ENCODE measurements around the gene ILKAP.

The ILKAP gene

DNA sequence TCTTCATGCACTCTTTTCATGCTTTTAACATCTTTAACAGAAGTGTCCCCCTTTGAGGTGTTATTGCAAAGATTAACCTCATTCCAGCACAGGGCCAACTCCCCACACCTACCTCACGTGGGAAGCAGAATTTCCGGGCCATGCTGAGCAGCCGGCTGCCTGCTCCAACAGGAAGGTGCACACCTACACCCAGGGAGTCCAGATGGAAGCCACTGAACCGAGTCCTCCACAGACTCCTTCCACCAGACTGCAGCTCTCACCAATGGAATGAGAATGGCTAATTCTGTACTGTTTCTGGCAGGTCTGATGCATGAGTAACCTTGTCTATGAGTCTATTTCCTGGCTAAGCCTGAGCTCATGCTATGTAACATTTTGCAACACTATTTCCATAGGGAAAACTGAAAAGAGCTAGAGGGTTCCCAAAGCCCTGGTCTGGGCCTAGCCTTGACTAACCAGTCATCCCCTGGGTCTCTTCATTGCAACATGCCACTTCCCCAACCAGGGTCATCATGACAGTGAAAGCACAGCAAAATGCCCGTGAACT lies 33.7 kb downstream of the ILKAP start:
- no peaks in the 10 kb centered on the region for H3K4me1 ChIP-seq (ENCODE audit: insufficient read depth, low read length)
- no peak overlapping the region for H3K4me3 ChIP-seq (ENCODE audit: low read depth in 1 of 2, low read length in 2 of 2)
- peaks cover 66% of the 10 kb centered on the region for H3K36me3 ChIP-seq (ENCODE audit: insufficient read depth, low read length)
- H3K9ac ChIP-seq (ENCODE audit: low read depth, low read length), result no peak overlapping the region
- no peak overlapping the region for H3K27ac ChIP-seq (ENCODE audit: low read length)
- no peaks in the 10 kb centered on the region for H3K27me3 ChIP-seq (ENCODE audit: insufficient read depth, low read length, poor library complexity)
- no peak overlapping the region for H3K4me2 ChIP-seq (ENCODE audit: insufficient read depth, low read length)
- DNase-seq, result no peak
- H2AFZ ChIP-seq (ENCODE audit: low read depth, low read length), result no peak overlapping the region
- no peak for ATAC-seq (ENCODE audit: insufficient read depth, low read depth)
- TF ChIP-seq EZH2 (IDR thresholded peaks at IDR 0.05; ENCODE audit: borderline replicate concordance, low read depth, low read length, severe bottlenecking), result no peak
- TF ChIP-seq, protein P1, sequence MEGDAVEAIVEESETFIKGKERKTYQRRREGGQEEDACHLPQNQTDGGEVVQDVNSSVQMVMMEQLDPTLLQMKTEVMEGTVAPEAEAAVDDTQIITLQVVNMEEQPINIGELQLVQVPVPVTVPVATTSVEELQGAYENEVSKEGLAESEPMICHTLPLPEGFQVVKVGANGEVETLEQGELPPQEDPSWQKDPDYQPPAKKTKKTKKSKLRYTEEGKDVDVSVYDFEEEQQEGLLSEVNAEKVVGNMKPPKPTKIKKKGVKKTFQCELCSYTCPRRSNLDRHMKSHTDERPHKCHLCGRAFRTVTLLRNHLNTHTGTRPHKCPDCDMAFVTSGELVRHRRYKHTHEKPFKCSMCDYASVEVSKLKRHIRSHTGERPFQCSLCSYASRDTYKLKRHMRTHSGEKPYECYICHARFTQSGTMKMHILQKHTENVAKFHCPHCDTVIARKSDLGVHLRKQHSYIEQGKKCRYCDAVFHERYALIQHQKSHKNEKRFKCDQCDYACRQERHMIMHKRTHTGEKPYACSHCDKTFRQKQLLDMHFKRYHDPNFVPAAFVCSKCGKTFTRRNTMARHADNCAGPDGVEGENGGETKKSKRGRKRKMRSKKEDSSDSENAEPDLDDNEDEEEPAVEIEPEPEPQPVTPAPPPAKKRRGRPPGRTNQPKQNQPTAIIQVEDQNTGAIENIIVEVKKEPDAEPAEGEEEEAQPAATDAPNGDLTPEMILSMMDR (IDR thresholded peaks at IDR 0.05; ENCODE audit: borderline replicate concordance, extremely low read depth, low read length, poor library complexity, severe bottlenecking), result no peak
- no peaks in the 10 kb centered on the region for H3K79me2 ChIP-seq (ENCODE audit: insufficient read depth, low read length)
- no peaks in the 10 kb centered on the region for H3K9me3 ChIP-seq (ENCODE audit: insufficient read depth, low read length, severe bottlenecking)
- H4K20me1 ChIP-seq (ENCODE audit: insufficient read depth, low read length), result peaks cover 28% of the 10 kb centered on the region

DNA sequence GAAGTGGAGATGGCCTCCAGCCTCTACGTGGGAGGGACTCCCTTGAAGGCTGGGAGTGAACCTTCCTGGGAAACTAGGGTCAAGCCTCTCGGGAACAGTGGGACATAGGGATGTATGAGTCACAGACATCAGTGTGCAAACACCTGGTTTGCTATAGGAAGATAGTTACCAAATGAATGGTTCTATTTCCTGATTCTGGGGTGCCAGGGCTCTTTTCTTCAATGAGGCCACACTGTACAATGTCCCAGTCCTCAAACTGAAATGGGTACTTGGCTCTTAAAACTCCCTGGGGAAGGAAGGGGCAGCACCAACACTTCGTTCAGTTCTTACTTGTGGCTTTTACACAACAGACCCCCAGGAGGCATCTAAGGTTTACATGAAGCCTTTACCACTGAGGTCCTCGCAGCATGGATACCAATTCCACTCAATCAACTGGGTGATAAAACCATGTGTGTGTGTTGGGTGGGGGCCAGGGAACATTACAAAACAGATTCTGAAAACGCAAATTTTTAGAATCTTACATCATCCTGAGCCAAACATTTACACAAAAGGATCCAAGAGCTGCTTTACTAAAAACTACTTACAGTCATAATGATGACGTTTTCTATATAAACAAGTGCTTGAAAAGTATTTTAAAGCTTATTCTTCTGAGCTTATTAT lies 34.3 kb downstream of the ILKAP start:
- Histone ChIP-seq H3K4me1 (ENCODE audit: insufficient read depth, low read length) (no peaks in the 10 kb centered on the region), H3K4me2 (ENCODE audit: insufficient read depth, low read length) (no peak overlapping the region), H3K9me3 (ENCODE audit: insufficient read depth, low read length, severe bottlenecking) (no peaks in the 10 kb centered on the region), H3K79me2 (ENCODE audit: insufficient read depth, low read length) (no peaks in the 10 kb centered on the region), H4K20me1 (ENCODE audit: insufficient read depth, low read length) (peaks cover 22% of the 10 kb centered on the region), H3K9ac (ENCODE audit: low read depth, low read length) (no peak overlapping the region), H3K27ac (ENCODE audit: low read length) (no peak overlapping the region), H3K4me3 (ENCODE audit: low read depth in 1 of 2, low read length in 2 of 2) (no peak overlapping the region), H2AFZ (ENCODE audit: low read depth, low read length) (no peak overlapping the region), H3K27me3 (ENCODE audit: insufficient read depth, low read length, poor library complexity) (no peaks in the 10 kb centered on the region), H3K36me3 (ENCODE audit: insufficient read depth, low read length) (peaks cover 60% of the 10 kb centered on the region)
- TF ChIP-seq, protein P1 (IDR thresholded peaks at IDR 0.05; ENCODE audit: borderline replicate concordance, extremely low read depth, low read length, poor library complexity, severe bottlenecking), result no peak
- TF ChIP-seq EZH2 (IDR thresholded peaks at IDR 0.05; ENCODE audit: borderline replicate concordance, low read depth, low read length, severe bottlenecking), result no peak
- ATAC-seq (ENCODE audit: insufficient read depth, low read depth), result no peak
- DNase-seq, result no peak

DNA sequence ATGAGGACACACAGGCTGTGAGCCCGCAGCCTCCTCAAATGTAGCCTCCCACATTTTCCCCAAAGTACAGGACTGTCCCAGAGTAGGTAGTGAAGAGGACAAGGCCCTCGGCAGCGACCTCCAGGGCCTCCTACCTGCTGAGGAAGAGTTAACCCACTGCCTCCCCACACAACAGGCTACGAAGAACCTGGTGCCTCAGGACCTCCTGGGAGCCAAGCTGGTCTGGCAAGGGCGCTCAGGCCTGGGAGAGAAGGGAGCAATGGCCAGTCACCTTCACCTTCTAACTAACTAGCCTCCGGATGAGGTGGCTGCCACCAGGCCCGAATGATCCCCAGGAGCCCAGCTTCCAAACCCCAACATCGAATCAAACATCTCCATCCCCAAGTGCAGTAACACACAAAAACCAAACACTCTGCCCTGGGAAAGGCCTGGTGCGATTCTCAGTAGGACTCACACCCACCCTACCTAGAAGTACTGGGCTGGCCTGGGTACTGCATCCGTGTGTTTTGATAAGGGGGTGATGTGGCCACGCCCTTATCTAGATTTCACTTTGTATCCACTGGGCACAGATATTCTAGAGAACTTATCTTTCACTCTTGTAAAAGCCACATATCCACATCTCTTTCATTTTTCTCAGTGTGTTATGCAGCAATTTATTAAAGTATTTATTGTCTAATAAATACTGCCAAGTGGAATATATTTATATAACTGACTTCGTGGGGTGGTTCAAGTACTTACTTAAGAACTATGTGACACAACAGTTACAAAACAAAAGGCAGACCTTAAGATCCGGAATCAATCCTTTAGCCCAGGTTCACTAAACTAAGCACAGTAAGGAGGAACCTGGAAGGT lies 35.1 kb downstream of the ILKAP start:
- H3K4me3 ChIP-seq (ENCODE audit: low read depth in 1 of 2, low read length in 2 of 2), result no peak overlapping the region
- no peaks in the 10 kb centered on the region for H3K27me3 ChIP-seq (ENCODE audit: insufficient read depth, low read length, poor library complexity)
- H2AFZ ChIP-seq (ENCODE audit: low read depth, low read length), result no peak overlapping the region
- peaks cover 52% of the 10 kb centered on the region for H3K36me3 ChIP-seq (ENCODE audit: insufficient read depth, low read length)
- TF ChIP-seq, protein P1 (IDR thresholded peaks at IDR 0.05; ENCODE audit: borderline replicate concordance, extremely low read depth, low read length, poor library complexity, severe bottlenecking), result no peak
- no peak for TF ChIP-seq EZH2 (IDR thresholded peaks at IDR 0.05; ENCODE audit: borderline replicate concordance, low read depth, low read length, severe bottlenecking)
- H3K4me2 ChIP-seq (ENCODE audit: insufficient read depth, low read length), result no peak overlapping the region
- no peak for ATAC-seq (ENCODE audit: insufficient read depth, low read depth)
- no peaks in the 10 kb centered on the region for H3K79me2 ChIP-seq (ENCODE audit: insufficient read depth, low read length)
- H3K9me3 ChIP-seq (ENCODE audit: insufficient read depth, low read length, severe bottlenecking), result no peaks in the 10 kb centered on the region
- H3K27ac ChIP-seq (ENCODE audit: low read length), result no peak overlapping the region
- DNase-seq, result no peak
- H3K9ac ChIP-seq (ENCODE audit: low read depth, low read length), result no peak overlapping the region
- H4K20me1 ChIP-seq (ENCODE audit: insufficient read depth, low read length), result peaks cover 21% of the 10 kb centered on the region
- H3K4me1 ChIP-seq (ENCODE audit: insufficient read depth, low read length), result no peaks in the 10 kb centered on the region

Data from DND-41 (cell line).